ENCODE measurements around the gene MAPK6.

DNA sequence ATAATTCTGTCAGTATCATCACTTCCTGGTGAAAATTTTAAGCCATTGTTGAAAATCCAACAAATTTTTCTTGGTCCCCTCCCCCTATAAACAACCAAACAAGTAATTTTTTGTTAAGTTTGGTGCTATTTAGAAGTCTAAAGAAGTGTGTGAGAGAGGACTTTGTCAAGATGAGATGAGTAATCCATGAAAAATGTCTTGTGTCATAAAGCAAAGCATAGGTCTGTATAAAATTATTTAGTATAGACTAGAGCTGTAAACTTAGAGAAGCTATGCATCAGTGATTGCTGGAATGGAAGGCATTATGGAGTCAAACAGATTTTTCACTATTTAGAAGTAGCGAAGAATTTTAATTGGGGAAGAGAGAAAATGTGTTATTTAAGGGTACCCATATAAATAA, 31.4 kb downstream of the MAPK6 start:
- TF ChIP-seq, protein P1, sequence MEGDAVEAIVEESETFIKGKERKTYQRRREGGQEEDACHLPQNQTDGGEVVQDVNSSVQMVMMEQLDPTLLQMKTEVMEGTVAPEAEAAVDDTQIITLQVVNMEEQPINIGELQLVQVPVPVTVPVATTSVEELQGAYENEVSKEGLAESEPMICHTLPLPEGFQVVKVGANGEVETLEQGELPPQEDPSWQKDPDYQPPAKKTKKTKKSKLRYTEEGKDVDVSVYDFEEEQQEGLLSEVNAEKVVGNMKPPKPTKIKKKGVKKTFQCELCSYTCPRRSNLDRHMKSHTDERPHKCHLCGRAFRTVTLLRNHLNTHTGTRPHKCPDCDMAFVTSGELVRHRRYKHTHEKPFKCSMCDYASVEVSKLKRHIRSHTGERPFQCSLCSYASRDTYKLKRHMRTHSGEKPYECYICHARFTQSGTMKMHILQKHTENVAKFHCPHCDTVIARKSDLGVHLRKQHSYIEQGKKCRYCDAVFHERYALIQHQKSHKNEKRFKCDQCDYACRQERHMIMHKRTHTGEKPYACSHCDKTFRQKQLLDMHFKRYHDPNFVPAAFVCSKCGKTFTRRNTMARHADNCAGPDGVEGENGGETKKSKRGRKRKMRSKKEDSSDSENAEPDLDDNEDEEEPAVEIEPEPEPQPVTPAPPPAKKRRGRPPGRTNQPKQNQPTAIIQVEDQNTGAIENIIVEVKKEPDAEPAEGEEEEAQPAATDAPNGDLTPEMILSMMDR (optimal IDR thresholded peaks at IDR 0.05 in 1 of 3, IDR thresholded peaks at IDR 0.05 in 1 of 3, conservative IDR thresholded peaks at IDR 0.05 in 1 of 3; ENCODE audit: extremely low read depth in 1 of 3, insufficient read depth in 2 of 3, low read length in 3 of 3): no peak
- TF ChIP-seq EZH2 (IDR thresholded peaks at IDR 0.05; ENCODE audit: low read length): no peak
